B cell (primary cell): Measurements from ENCODE around the gene XYLT1. TPM values are rescaled to one million over a fixed set of nuclear protein-coding genes. Genes with fewer than 3 reads are reported as not detected.

Experiments
- ATAC-seq: fragments of 200-7000 bp; cut with Tn5 transposase; one replicate; pipeline ENCODE4 v1.10.0; 2021; ENCODE audit warnings: low read depth, mild to moderate bottlenecking, moderate number of reproducible peaks, moderate library complexity
- CTCF ChIA-PET: fragments of 350-600 bp; sonication (Branson Sonifier 250); formaldehyde crosslinking; loops from one replicate; lab custom pipeline; 2021; ENCODE audit warnings: antibody characterized with exemption, inconsistent platforms; lab: Charles Lee
- POLR2A ChIA-PET: fragments of 350-600 bp; sonication (Branson Sonifier 250); formaldehyde crosslinking; loops from one replicate; lab custom pipeline; 2021; ENCODE audit warnings: antibody characterized with exemption; lab: Charles Lee
- DNase-seq: peaks from one replicate; pipeline ENCODE4 v3.0.0; 2013
- H2AFZ ChIP-seq: 2 replicates; pipeline ENCODE4 v1.6.1; 2012; ENCODE audit warnings: mild to moderate bottlenecking, low read depth, low read length; ENCODE audit not compliant: insufficient read depth, poor library complexity, severe bottlenecking
- H3K27ac ChIP-seq, 2 donors: 1 replicate in 1 of 2; 2 replicates in 1 of 2; pipeline ENCODE4 v1.5.1; 2012 to 2013; ENCODE audit warnings: low read length in 2 of 2, mild to moderate bottlenecking in 2 of 2, moderate library complexity in 1 of 2
- H3K27me3 ChIP-seq, 4 experiments: fragments of 200-600 bp in 1 of 4; sonication (generic) in 1 of 4; replicated peaks in 1 of 4; 1 replicate in 2 of 4; 2 replicates in 2 of 4; pipeline versions ENCODE4 v1.6.1 to v1.7.0; 2013 to 2016; ENCODE audit warnings: low read length in 3 of 4, mild to moderate bottlenecking in 2 of 4, mixed read lengths in 1 of 4, moderate library complexity in 1 of 4; ENCODE audit not compliant: insufficient read depth in 4 of 4, control insufficient read depth in 3 of 4; ENCODE audit errors: control extremely low read depth in 1 of 4
- H3K36me3 ChIP-seq, 2 experiments: replicated peaks in 1 of 2; 1 replicate in 1 of 2; 2 replicates in 1 of 2; pipeline versions ENCODE4 v1.6.1 to v1.7.1; 2013; ENCODE audit warnings: low read length in 1 of 2; ENCODE audit not compliant: insufficient read depth in 2 of 2, control insufficient read depth in 1 of 2; ENCODE audit errors: control extremely low read depth in 1 of 2, extremely low read depth in 1 of 2
- H3K4me1 ChIP-seq, 2 donors: fragments of 200-600 bp in 1 of 2; sonication (generic) in 1 of 2; 1 replicate in 1 of 2; 2 replicates in 1 of 2; pipeline versions ENCODE4 v1.5.1 to v1.6.1; 2013 to 2017; ENCODE audit warnings: low read length in 2 of 2; ENCODE audit not compliant: control insufficient read depth in 2 of 2, insufficient read depth in 2 of 2
- H3K4me2 ChIP-seq: replicated peaks from 2 replicates; pipeline ENCODE3; 2012; ENCODE audit warnings: mild to moderate bottlenecking, low read depth, low read length; ENCODE audit not compliant: poor library complexity, severe bottlenecking
- H3K4me3 ChIP-seq, 5 experiments: fragments of 200-600 bp in 1 of 5; sonication (generic) in 1 of 5; 1 replicate in 3 of 5; 2 replicates in 2 of 5; pipeline versions ENCODE4 v1.5.1 to v1.7.0; 2011 to 2016; ENCODE audit warnings: low read length in 4 of 5, mild to moderate bottlenecking in 4 of 5, low read depth in 2 of 5, control low read depth in 1 of 5, moderate library complexity in 1 of 5; ENCODE audit not compliant: insufficient read depth in 1 of 5; ENCODE audit errors: control extremely low read depth in 1 of 5, extremely low read depth in 1 of 5
- H3K79me2 ChIP-seq: fragments of 200-600 bp; sonication (generic); one replicate; pipeline ENCODE4 v1.6.0; 2016; ENCODE audit warnings: low read length; ENCODE audit not compliant: control insufficient read depth, insufficient read depth
- H3K9ac ChIP-seq: fragments of 200-600 bp; sonication (generic); 2 replicates; pipeline ENCODE4 v1.6.1; 2017; ENCODE audit warnings: mild to moderate bottlenecking, low read length, moderate library complexity
- H3K9me3 ChIP-seq, 3 donors: one replicate each; pipeline versions ENCODE4 v1.6.1 to v1.7.1; 2013; ENCODE audit warnings: low read length in 2 of 3; ENCODE audit not compliant: control insufficient read depth in 2 of 3, insufficient read depth in 1 of 3; ENCODE audit errors: control extremely low read depth in 1 of 3
- H4K20me1 ChIP-seq: 2 replicates; pipeline ENCODE4 v1.6.0; 2012; ENCODE audit warnings: mild to moderate bottlenecking, low read length; ENCODE audit not compliant: insufficient read depth, control insufficient read depth, poor library complexity, severe bottlenecking
- H3K27ac Mint-ChIP-seq: one replicate; pipeline ENCODE4 v1.8.0; 2021; ENCODE audit warnings: mixed read lengths
- H3K27me3 Mint-ChIP-seq: one replicate; pipeline ENCODE4 v1.8.0; 2021; ENCODE audit warnings: mixed read lengths
- H3K4me1 Mint-ChIP-seq: one replicate; pipeline ENCODE4 v1.8.0; 2021; ENCODE audit warnings: mixed read lengths
- H3K4me3 Mint-ChIP-seq: one replicate; pipeline ENCODE4 v1.8.0; 2021; ENCODE audit warnings: mixed read lengths
- H3K9me3 Mint-ChIP-seq: one replicate; pipeline ENCODE4 v1.8.0; 2022; ENCODE audit warnings: mixed read lengths; ENCODE audit not compliant: insufficient read depth
- EZH2 ChIP-seq: IDR thresholded peaks from 2 replicates; pipeline ENCODE4 v1.6.1; 2012; ENCODE audit warnings: borderline replicate concordance, low read depth, mild to moderate bottlenecking, moderate library complexity, low read length; ENCODE audit not compliant: insufficient read depth, poor library complexity, severe bottlenecking
- WGBS: methylation state at CpG from one replicate; pipeline ENCODE4 v1.1.5; 2013; ENCODE audit warnings: missing lambda C conversion rate; ENCODE audit not compliant: insufficient coverage; 5-methylcytosine and 5-hydroxymethylcytosine counted together
- intact Hi-C: fragments of 100-400 bp; cut with micrococcal nuclease; formaldehyde crosslinking; loops from one replicate; pipeline ENCODE4 v1.10.0; 2022
- polyA plus RNA-seq: library from polyadenylated mRNA; depleted of rRNA; stranded (reverse); fragments of >200 nt; gene quantifications from 2 replicates; pipeline ENCODE4 v1.2.3, GENCODE V29; 2012
- total RNA-seq, 2 donors: library from RNA; stranded (reverse); fragments of 120-200 nt in 1 of 2; gene quantifications; 1 replicate in 1 of 2; 2 replicates in 1 of 2; pipeline versions ENCODE4 v1.2.3 to v1.2.4, GENCODE V29; 2013 to 2022
- TF ChIP-seq, protein P1 (sequence below): fragments of 200-600 bp; IDR thresholded peaks from one replicate; pipeline ENCODE4 v1.8.0; 2022; ENCODE audit warnings: antibody characterized with exemption, mild to moderate bottlenecking

XYLT1 gene
- total and polyA plus RNA-seq, 2 donors (not counting 1 experiment from before 2014, with no cell fraction given) = 8.7 to 59.6 TPM

DNA sequence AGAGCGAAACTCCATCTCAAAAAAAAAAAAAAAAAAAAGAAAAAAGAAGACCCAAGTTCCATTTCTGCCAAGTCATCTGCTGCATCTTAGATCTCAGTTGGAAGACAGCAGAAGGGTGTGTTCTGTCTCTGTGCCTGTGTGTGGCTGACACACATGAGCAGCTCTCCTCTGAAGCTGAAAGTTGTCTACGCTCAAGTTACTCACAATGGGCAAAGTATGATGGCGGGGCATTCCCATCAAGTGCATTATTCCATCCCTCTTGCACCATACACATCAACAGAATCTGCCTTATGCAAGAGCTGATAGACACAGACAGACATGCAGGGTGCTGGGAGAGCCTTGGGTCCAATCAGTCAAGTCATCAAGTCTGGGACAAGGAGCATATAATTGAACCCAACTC, 402.2 kb downstream of the XYLT1 start:
- DNase-seq (peak; percentile 44), ATAC-seq (peak; percentile 34)
- TF ChIP-seq EZH2 = no peak
- TF ChIP-seq, protein P1, sequence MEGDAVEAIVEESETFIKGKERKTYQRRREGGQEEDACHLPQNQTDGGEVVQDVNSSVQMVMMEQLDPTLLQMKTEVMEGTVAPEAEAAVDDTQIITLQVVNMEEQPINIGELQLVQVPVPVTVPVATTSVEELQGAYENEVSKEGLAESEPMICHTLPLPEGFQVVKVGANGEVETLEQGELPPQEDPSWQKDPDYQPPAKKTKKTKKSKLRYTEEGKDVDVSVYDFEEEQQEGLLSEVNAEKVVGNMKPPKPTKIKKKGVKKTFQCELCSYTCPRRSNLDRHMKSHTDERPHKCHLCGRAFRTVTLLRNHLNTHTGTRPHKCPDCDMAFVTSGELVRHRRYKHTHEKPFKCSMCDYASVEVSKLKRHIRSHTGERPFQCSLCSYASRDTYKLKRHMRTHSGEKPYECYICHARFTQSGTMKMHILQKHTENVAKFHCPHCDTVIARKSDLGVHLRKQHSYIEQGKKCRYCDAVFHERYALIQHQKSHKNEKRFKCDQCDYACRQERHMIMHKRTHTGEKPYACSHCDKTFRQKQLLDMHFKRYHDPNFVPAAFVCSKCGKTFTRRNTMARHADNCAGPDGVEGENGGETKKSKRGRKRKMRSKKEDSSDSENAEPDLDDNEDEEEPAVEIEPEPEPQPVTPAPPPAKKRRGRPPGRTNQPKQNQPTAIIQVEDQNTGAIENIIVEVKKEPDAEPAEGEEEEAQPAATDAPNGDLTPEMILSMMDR = no peak
- Histone ChIP-seq H3K9me3 (peaks cover 0 to 2% (median 0%) of the 10 kb centered on the region in 3 donors), H3K4me2 (peak overlapping the region; percentile 17), H3K4me3 (no peak overlapping the region), H3K9ac (no peak overlapping the region), H3K27ac (no peak overlapping the region), H3K27me3 (no peaks in the 10 kb centered on the region), H2AFZ (no peak overlapping the region), H3K79me2 (no peaks in the 10 kb centered on the region), H3K4me1 (peaks cover 37 to 40% of the 10 kb centered on the region in 2 donors), H4K20me1 (no peaks in the 10 kb centered on the region), H3K36me3 (no peaks in the 10 kb centered on the region)
- no peaks in the 10 kb centered on the region for H3K9me3 Mint-ChIP-seq
- no peaks in the 10 kb centered on the region for H3K27me3 Mint-ChIP-seq
- H3K4me1 Mint-ChIP-seq = peaks cover 52% of the 10 kb centered on the region
- POLR2A ChIA-PET = no interaction called here
- peak overlapping the region; percentile 38 for H3K27ac Mint-ChIP-seq
- no CpG with 5 or more reads among the region's 3 CpGs for WGBS
- peak overlapping the region; percentile 23 for H3K4me3 Mint-ChIP-seq
- intact Hi-C loops = no loop called here
- CTCF ChIA-PET = interaction anchor here (0.6 kb wide), 1 partner anchor 207 kb away, joined by 3 read pairs; no protein-coding TSS in a partner anchor

DNA sequence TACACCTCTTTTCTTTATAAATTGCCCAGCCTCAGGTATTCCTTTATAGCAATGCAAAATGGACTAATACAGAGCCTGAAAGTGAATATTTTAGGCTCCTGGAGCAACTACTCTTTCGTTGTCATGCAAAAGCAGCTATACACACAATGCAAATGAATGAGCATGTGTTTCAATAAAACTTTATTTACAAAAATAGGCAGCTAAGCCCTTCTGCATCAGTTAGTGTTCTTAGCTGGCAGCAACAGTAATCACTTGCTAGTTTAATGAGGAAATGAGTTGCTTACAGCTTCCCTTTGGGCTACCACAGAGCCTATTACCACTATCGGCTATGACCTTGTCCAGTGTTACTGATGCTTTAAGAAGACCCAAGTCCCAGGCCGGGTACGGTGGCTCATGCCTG, 402.9 kb downstream of the XYLT1 start:
- DNase-seq (no peak), ATAC-seq (no peak)
- Mint-ChIP-seq H3K9me3 (no peaks in the 10 kb centered on the region), H3K27ac (no peak overlapping the region), H3K27me3 (no peaks in the 10 kb centered on the region), H3K4me1 (peaks cover 49% of the 10 kb centered on the region), H3K4me3 (no peak overlapping the region)
- Histone ChIP-seq H3K9me3 (peaks cover 0 to 2% (median 0%) of the 10 kb centered on the region in 3 donors), H3K27ac (no peak overlapping the region), H4K20me1 (no peaks in the 10 kb centered on the region), H3K79me2 (no peaks in the 10 kb centered on the region), H3K4me2 (peak overlapping the region; percentile 16), H2AFZ (no peak overlapping the region), H3K36me3 (no peaks in the 10 kb centered on the region), H3K27me3 (no peaks in the 10 kb centered on the region), H3K4me1 (peaks cover 37 to 40% of the 10 kb centered on the region in 2 donors), H3K4me3 (no peak overlapping the region), H3K9ac (no peak overlapping the region)
- intact Hi-C loops = no loop called here
- POLR2A ChIA-PET = no interaction called here
- WGBS = 79% methylated on average over 3 of the region's 4 CpGs
- CTCF ChIA-PET = interaction anchor here (0.6 kb wide), 1 partner anchor 206 kb away, joined by 3 read pairs; no protein-coding TSS in a partner anchor
- TF ChIP-seq, protein P1 = no peak
- TF ChIP-seq EZH2 = no peak
